Measurements from ENCODE around the gene NAV2. TPM values are rescaled to one million over a fixed set of nuclear protein-coding genes. Genes with fewer than 3 reads are reported as not detected.

Gene NAV2
- total and polyA plus RNA-seq, 2 experiments from 2014 or later = 26.0 to 45.0 TPM

GRCh38 chr11:19768815-19769214 lies 56.2 kb downstream of the NAV2 start:
- Histone ChIP-seq H3K4me3 (no peak overlapping the region), H3F3A (replicated peaks; ENCODE audit: low read depth) (peaks cover 3% of the 10 kb centered on the region; the same call in 1 of the 2 replicates), H3K9me2 (ENCODE audit: insufficient read depth) (peaks cover 29% of the 10 kb centered on the region), H4K20me1 (replicated peaks; ENCODE audit: insufficient read depth) (no peaks in the 10 kb centered on the region), H3K79me2 (replicated peaks; ENCODE audit: insufficient read depth) (no peaks in the 10 kb centered on the region), H2AFZ (no peak overlapping the region), H3K4me2 (no peak overlapping the region), H3K27ac (ENCODE audit: low read depth) (no peak overlapping the region), H3K27me3 (ENCODE audit: insufficient read depth) (no peaks in the 10 kb centered on the region), H3K4me1 (ENCODE audit: insufficient read depth) (peaks cover 42% of the 10 kb centered on the region), H3K36me3 (ENCODE audit: insufficient read depth) (no peaks in the 10 kb centered on the region)
- no peak overlapping the region for H3K4me3 Mint-ChIP-seq
- H3K9me3 Mint-ChIP-seq = no peaks in the 10 kb centered on the region
- H3K27me3 Mint-ChIP-seq (ENCODE audit: insufficient read depth, low read depth, poor library complexity) = peaks cover 14% of the 10 kb centered on the region
- DNase-seq (ENCODE audit: low spot score) = no peak
- H3K36me3 Mint-ChIP-seq (ENCODE audit: low read depth) = no peaks in the 10 kb centered on the region; the same call in 2 of the 3 replicates
- peaks cover 50% of the 10 kb centered on the region for H3K4me1 Mint-ChIP-seq
- H3K27ac Mint-ChIP-seq = no peak overlapping the region
- no peak for ATAC-seq
- TF ChIP-seq ZNF114 (CRISPR knock-in tag; IDR thresholded peaks at IDR 0.05) (no peak), EZH2phosphoT487 (IDR thresholded peaks at IDR 0.05; ENCODE audit: unreplicated experiment) (no peak), JUNB (IDR thresholded peaks at IDR 0.05; ENCODE audit: unreplicated experiment) (no peak), REST (IDR thresholded peaks at IDR 0.05; ENCODE audit: unreplicated experiment) (no peak), STAT1 (IDR thresholded peaks at IDR 0.05; ENCODE audit: unreplicated experiment) (no peak), ETS1 (IDR thresholded peaks at IDR 0.05) (no peak), EZH2 (IDR thresholded peaks at IDR 0.05; ENCODE audit: low read depth, unreplicated experiment) (no peak), POLR2AphosphoS5 (IDR thresholded peaks at IDR 0.05; ENCODE audit: low read depth) (no peak), ZNF331 (CRISPR knock-in tag; IDR thresholded peaks at IDR 0.05; ENCODE audit: low read depth) (no peak), CREB1 (CRISPR knock-in tag; IDR thresholded peaks at IDR 0.05; ENCODE audit: low read depth) (no peak), CTCF (conservative IDR thresholded peaks at IDR 0.05; ENCODE audit: low read depth in 2 of 2) (no peak), ZNF462 (CRISPR knock-in tag; IDR thresholded peaks at IDR 0.05) (no peak), NANOG (IDR thresholded peaks at IDR 0.05; ENCODE audit: borderline replicate concordance) (no peak)

Measured in GM23338 (cell line).